Measurements from ENCODE around the gene ADGRL1.

- TF ChIP-seq, protein P1, sequence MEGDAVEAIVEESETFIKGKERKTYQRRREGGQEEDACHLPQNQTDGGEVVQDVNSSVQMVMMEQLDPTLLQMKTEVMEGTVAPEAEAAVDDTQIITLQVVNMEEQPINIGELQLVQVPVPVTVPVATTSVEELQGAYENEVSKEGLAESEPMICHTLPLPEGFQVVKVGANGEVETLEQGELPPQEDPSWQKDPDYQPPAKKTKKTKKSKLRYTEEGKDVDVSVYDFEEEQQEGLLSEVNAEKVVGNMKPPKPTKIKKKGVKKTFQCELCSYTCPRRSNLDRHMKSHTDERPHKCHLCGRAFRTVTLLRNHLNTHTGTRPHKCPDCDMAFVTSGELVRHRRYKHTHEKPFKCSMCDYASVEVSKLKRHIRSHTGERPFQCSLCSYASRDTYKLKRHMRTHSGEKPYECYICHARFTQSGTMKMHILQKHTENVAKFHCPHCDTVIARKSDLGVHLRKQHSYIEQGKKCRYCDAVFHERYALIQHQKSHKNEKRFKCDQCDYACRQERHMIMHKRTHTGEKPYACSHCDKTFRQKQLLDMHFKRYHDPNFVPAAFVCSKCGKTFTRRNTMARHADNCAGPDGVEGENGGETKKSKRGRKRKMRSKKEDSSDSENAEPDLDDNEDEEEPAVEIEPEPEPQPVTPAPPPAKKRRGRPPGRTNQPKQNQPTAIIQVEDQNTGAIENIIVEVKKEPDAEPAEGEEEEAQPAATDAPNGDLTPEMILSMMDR (IDR thresholded peaks at IDR 0.05) = no peak
- no peak for TF ChIP-seq POLR2A (IDR thresholded peaks at IDR 0.05)
Observed at GRCh38 chr19:14116918-14117578, 88.9 kb downstream of the ADGRL1 start.

Data from stomach (tissue), 4 donors.